H9 (cell line): ENCODE results near the gene SAC3D1. TPM values are rescaled to one million over a fixed set of nuclear protein-coding genes. Genes with fewer than 3 reads are reported as not detected.

Experiments
- DNase-seq: peaks from one replicate; pipeline ENCODE4 v3.0.0-alpha.2; 2017
- H2AFZ ChIP-seq: one replicate; pipeline ENCODE4 v1.6.1; 2013; ENCODE audit warnings: mild to moderate bottlenecking, low read length, control low read depth, moderate library complexity
- H2AK5ac ChIP-seq: 2 replicates; pipeline ENCODE4 v1.6.1; 2013; ENCODE audit warnings: low read length, control low read depth, mixed read lengths; ENCODE audit not compliant: insufficient read length
- H2BK120ac ChIP-seq: one replicate; pipeline ENCODE4 v1.6.1; 2013; ENCODE audit warnings: low read depth, mild to moderate bottlenecking, low read length, control low read depth, inconsistent platforms; ENCODE audit not compliant: poor library complexity, severe bottlenecking
- H2BK12ac ChIP-seq: 2 replicates; pipeline ENCODE4 v1.6.1; 2013; ENCODE audit warnings: low read length, control low read depth, mixed read lengths, low read depth; ENCODE audit not compliant: insufficient read length
- H2BK15ac ChIP-seq: 2 replicates; pipeline ENCODE4 v1.6.1; 2013; ENCODE audit warnings: low read depth, low read length, control low read depth
- H2BK20ac ChIP-seq: one replicate; pipeline ENCODE4 v1.6.1; 2013; ENCODE audit warnings: low read depth, mild to moderate bottlenecking, low read length, control low read depth, inconsistent platforms; ENCODE audit not compliant: poor library complexity, severe bottlenecking
- H2BK5ac ChIP-seq: 2 replicates; pipeline ENCODE4 v1.6.1; 2013; ENCODE audit warnings: low read length, control low read depth, mixed read lengths; ENCODE audit not compliant: insufficient read length
- H3K14ac ChIP-seq: 2 replicates; pipeline ENCODE4 v1.6.1; 2013; ENCODE audit warnings: low read length, control low read depth; ENCODE audit not compliant: insufficient read depth
- H3K18ac ChIP-seq: 2 replicates; pipeline ENCODE4 v1.6.1; 2013; ENCODE audit warnings: low read depth, mild to moderate bottlenecking, mixed read lengths, low read length, control low read depth; ENCODE audit not compliant: insufficient read length
- H3K23ac ChIP-seq: 2 replicates; pipeline ENCODE4 v1.6.1; 2013; ENCODE audit warnings: low read length, control low read depth, mixed read lengths, low read depth; ENCODE audit not compliant: insufficient read length
- H3K23me2 ChIP-seq: 2 replicates; pipeline ENCODE4 v1.6.1; 2013; ENCODE audit warnings: low read depth, mild to moderate bottlenecking, mixed read lengths, low read length, control low read depth; ENCODE audit not compliant: insufficient read length, poor library complexity, severe bottlenecking
- H3K27ac ChIP-seq: 2 replicates; pipeline ENCODE4 v1.5.1; 2013; ENCODE audit warnings: low read length, control low read depth, mixed read lengths, low read depth; ENCODE audit not compliant: insufficient read length
- H3K27me3 ChIP-seq: 2 replicates; pipeline ENCODE4 v1.6.1; 2013; ENCODE audit warnings: low read length, control low read depth, inconsistent platforms; ENCODE audit not compliant: insufficient read depth
- H3K4ac ChIP-seq: 2 replicates; pipeline ENCODE4 v1.6.1; 2013; ENCODE audit warnings: low read depth, mild to moderate bottlenecking, control low read depth, inconsistent platforms, low read length, moderate library complexity
- H3K4me1 ChIP-seq: 2 replicates; pipeline ENCODE4 v1.6.1; 2013; ENCODE audit warnings: low read length, control low read depth, inconsistent platforms; ENCODE audit not compliant: insufficient read depth
- H3K4me2 ChIP-seq: 2 replicates; pipeline ENCODE4 v1.6.1; 2013; ENCODE audit warnings: low read length, control low read depth, mixed read lengths; ENCODE audit not compliant: insufficient read length, insufficient read depth
- H3K56ac ChIP-seq: 2 replicates; pipeline ENCODE4 v1.6.1; 2013; ENCODE audit warnings: low read depth, mild to moderate bottlenecking, mixed read lengths, low read length, control low read depth; ENCODE audit not compliant: insufficient read length
- H3K79me1 ChIP-seq: 2 replicates; pipeline ENCODE4 v1.6.1; 2013; ENCODE audit warnings: low read depth, mild to moderate bottlenecking, moderate library complexity, low read length, control low read depth, inconsistent platforms; ENCODE audit not compliant: insufficient read depth, poor library complexity, severe bottlenecking
- H3K79me2 ChIP-seq: 2 replicates; pipeline ENCODE4 v1.6.1; 2013; ENCODE audit warnings: low read length, control low read depth, inconsistent platforms; ENCODE audit not compliant: insufficient read depth
- H3K9ac ChIP-seq: 2 replicates; pipeline ENCODE4 v1.6.1; 2013; ENCODE audit warnings: low read length, control low read depth, mixed read lengths; ENCODE audit not compliant: insufficient read length; ENCODE audit errors: extremely low read depth
- H3K9me3 ChIP-seq: one replicate; pipeline ENCODE4 v1.6.1; 2013; ENCODE audit warnings: low read depth, low read length, inconsistent platforms; ENCODE audit not compliant: control insufficient read depth
- H3T11ph ChIP-seq: one replicate; pipeline ENCODE4 v1.6.1; 2013; ENCODE audit warnings: mild to moderate bottlenecking, low read length, control low read depth, inconsistent platforms
- H4K20me1 ChIP-seq: one replicate; pipeline ENCODE4 v1.6.1; 2013; ENCODE audit not compliant: control insufficient read depth, insufficient read length, insufficient read depth
- H4K5ac ChIP-seq: 2 replicates; pipeline ENCODE4 v1.6.1; 2013; ENCODE audit warnings: low read depth, mild to moderate bottlenecking, mixed read lengths, low read length, control low read depth; ENCODE audit not compliant: insufficient read length
- H4K8ac ChIP-seq: replicated peaks from 2 replicates; pipeline ENCODE4 v1.6.1; 2013; ENCODE audit warnings: low read length, control low read depth, mixed read lengths, low read depth; ENCODE audit not compliant: insufficient read length
- H4K91ac ChIP-seq: 2 replicates; pipeline ENCODE4 v1.6.1; 2013; ENCODE audit warnings: low read depth, mild to moderate bottlenecking, moderate library complexity, mixed read lengths, low read length, control low read depth; ENCODE audit not compliant: insufficient read length
- H3K27ac Mint-ChIP-seq, 3 experiments: 2 replicates in 2 of 3; 3 replicates in 1 of 3; pipeline ENCODE4 v1.8.0; 2020 to 2021; ENCODE audit warnings: mixed read lengths in 3 of 3, mild to moderate bottlenecking in 1 of 3, moderate library complexity in 1 of 3
- H3K27me3 Mint-ChIP-seq: 2 replicates; pipeline ENCODE4 v1.8.0; 2021; ENCODE audit warnings: low read depth, mild to moderate bottlenecking, moderate library complexity, mixed read lengths
- H3K36me3 Mint-ChIP-seq, 3 experiments: 2 replicates in 2 of 3; 3 replicates in 1 of 3; pipeline ENCODE4 v1.8.0; 2020 to 2021; ENCODE audit warnings: low read depth in 3 of 3, mixed read lengths in 3 of 3; ENCODE audit not compliant: insufficient read depth in 1 of 3
- H3K4me1 Mint-ChIP-seq, 2 experiments: 2 replicates each; pipeline ENCODE4 v1.8.0; 2020; ENCODE audit warnings: mixed read lengths in 2 of 2
- H3K4me3 Mint-ChIP-seq, 2 experiments: 2 replicates in 1 of 2; 3 replicates in 1 of 2; pipeline ENCODE4 v1.8.0; 2020 to 2021; ENCODE audit warnings: mild to moderate bottlenecking in 2 of 2, mixed read lengths in 2 of 2, moderate library complexity in 1 of 2
- H3K9me3 Mint-ChIP-seq, 2 experiments: 2 replicates in 1 of 2; 3 replicates in 1 of 2; pipeline ENCODE4 v1.8.0; 2020; ENCODE audit warnings: mild to moderate bottlenecking in 2 of 2, mixed read lengths in 2 of 2, moderate library complexity in 1 of 2
- WGBS: extraction: QIAGEN DNeasy Blood & Tissue Kit; methylation state at CpG from one replicate; pipeline ENCODE4 v1.1.7; 2013; ENCODE audit warnings: missing lambda C conversion rate, low lambda C conversion rate, mixed read lengths; ENCODE audit not compliant: insufficient read length; ENCODE audit errors: extremely low coverage; 5-methylcytosine and 5-hydroxymethylcytosine counted together
- total RNA-seq: library from RNA; stranded (reverse); gene quantifications from 2 replicates; pipeline ENCODE4 v1.2.1, GENCODE V29; 2021
- TF ChIP-seq, protein P1 (sequence below): fragments of 200-600 bp; sonication (generic); conservative IDR thresholded peaks from 3 replicates; pipeline ENCODE4 v1.8.0; 2021; ENCODE audit warnings: antibody characterized with exemption, mild to moderate bottlenecking

The SAC3D1 gene
- total RNA-seq, 1 experiment from 2014 or later, result 20.7 TPM

DNA sequence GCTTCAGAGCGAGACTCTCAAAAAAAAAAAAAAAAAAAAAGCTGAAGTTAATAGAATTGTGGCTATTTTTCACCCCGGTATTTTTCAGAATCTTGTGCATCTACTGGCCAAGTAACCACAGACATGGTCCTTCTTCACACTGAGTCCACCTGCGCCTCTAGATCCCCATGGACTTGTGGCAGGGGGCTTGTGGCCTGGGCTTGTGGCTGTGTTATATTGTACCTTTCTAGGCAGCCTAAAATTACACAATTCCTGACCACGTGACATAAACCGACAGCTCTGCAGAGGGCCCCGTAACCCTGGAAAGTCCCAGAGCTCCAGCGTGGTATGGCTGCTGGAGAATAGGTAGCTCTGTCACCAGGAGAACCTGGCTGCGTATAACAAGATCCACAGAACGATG lies 28.2 kb downstream of the SAC3D1 start:
- no peak overlapping the region for H3K4me2 ChIP-seq
- no peak overlapping the region for H2BK20ac ChIP-seq
- no peak overlapping the region for H3K4ac ChIP-seq
- TF ChIP-seq, protein P1, sequence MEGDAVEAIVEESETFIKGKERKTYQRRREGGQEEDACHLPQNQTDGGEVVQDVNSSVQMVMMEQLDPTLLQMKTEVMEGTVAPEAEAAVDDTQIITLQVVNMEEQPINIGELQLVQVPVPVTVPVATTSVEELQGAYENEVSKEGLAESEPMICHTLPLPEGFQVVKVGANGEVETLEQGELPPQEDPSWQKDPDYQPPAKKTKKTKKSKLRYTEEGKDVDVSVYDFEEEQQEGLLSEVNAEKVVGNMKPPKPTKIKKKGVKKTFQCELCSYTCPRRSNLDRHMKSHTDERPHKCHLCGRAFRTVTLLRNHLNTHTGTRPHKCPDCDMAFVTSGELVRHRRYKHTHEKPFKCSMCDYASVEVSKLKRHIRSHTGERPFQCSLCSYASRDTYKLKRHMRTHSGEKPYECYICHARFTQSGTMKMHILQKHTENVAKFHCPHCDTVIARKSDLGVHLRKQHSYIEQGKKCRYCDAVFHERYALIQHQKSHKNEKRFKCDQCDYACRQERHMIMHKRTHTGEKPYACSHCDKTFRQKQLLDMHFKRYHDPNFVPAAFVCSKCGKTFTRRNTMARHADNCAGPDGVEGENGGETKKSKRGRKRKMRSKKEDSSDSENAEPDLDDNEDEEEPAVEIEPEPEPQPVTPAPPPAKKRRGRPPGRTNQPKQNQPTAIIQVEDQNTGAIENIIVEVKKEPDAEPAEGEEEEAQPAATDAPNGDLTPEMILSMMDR, result no peak
- no peak overlapping the region for H3K14ac ChIP-seq
- no peaks in the 10 kb centered on the region for H3K23me2 ChIP-seq
- no peaks in the 10 kb centered on the region for H3K79me2 ChIP-seq
- H3K18ac ChIP-seq, result no peak overlapping the region
- no peaks in the 10 kb centered on the region for H3K79me1 ChIP-seq
- H3K27ac Mint-ChIP-seq, result no peak overlapping the region
- no peak overlapping the region for H3K56ac ChIP-seq
- H3K27me3 Mint-ChIP-seq, result no peaks in the 10 kb centered on the region
- H4K8ac ChIP-seq, result no peak overlapping the region
- H2BK5ac ChIP-seq, result no peak overlapping the region
- no peak overlapping the region for H2AFZ ChIP-seq
- no peak overlapping the region for H3K9ac ChIP-seq
- H3K27ac ChIP-seq, result no peak overlapping the region
- no peak overlapping the region for H2BK12ac ChIP-seq
- no peak overlapping the region for H3T11ph ChIP-seq
- H3K4me1 ChIP-seq, result peaks cover 6% of the 10 kb centered on the region; the same call in 1 of the 2 replicates
- H2BK15ac ChIP-seq, result no peak overlapping the region
- H3K4me3 Mint-ChIP-seq, result no peak overlapping the region
- no peak for DNase-seq
- no peak overlapping the region for H4K5ac ChIP-seq
- H3K27me3 ChIP-seq, result no peaks in the 10 kb centered on the region
- no peaks in the 10 kb centered on the region for H3K9me3 ChIP-seq
- H3K4me1 Mint-ChIP-seq, result peaks cover 21 to 31% of the 10 kb centered on the region in 2 experiments
- WGBS, result no CpG with 5 or more reads among the region's 9 CpGs
- H4K91ac ChIP-seq, result no peak overlapping the region
- no peaks in the 10 kb centered on the region for H3K36me3 Mint-ChIP-seq
- H2BK120ac ChIP-seq, result no peak overlapping the region
- H3K23ac ChIP-seq, result no peak overlapping the region
- H3K9me3 Mint-ChIP-seq, result no peaks in the 10 kb centered on the region
- no peaks in the 10 kb centered on the region for H4K20me1 ChIP-seq
- no peak overlapping the region for H2AK5ac ChIP-seq
